H1 (cell line): ENCODE data around the gene EEF1AKMT2. TPM values are rescaled to one million over a fixed set of nuclear protein-coding genes. Genes with fewer than 3 reads are reported as not detected.

Source experiments
- CTCF ChIA-PET: fragments of 300-600 bp; sonication (Branson Sonifier 250); formaldehyde crosslinking; loops from one replicate; lab custom pipeline; 2021; ENCODE audit not compliant: partially characterized antibody; lab: Charles Lee
- POLR2A ChIA-PET: fragments of 300-600 bp; sonication (Branson Sonifier 250); formaldehyde crosslinking; loops from one replicate; lab custom pipeline; 2021; ENCODE audit warnings: inconsistent platforms; ENCODE audit not compliant: partially characterized antibody; lab: Charles Lee
- DNase-seq, 2 experiments: peaks; one replicate each; pipeline versions ENCODE4 v3.0.0 to v3.0.0-alpha.2; 2010 to 2022; ENCODE audit warnings: low spot score in 2 of 2, low read depth in 1 of 2, mixed read lengths in 1 of 2
- FAIRE-seq: peaks from 2 replicates; lab custom pipeline; 2011; peaks lifted over from hg19 to GRCh38; lab: Jason Lieb, UNC
- H2AFZ ChIP-seq: 2 replicates; pipeline ENCODE4 v1.8.1; 2012; ENCODE audit warnings: low read length, inconsistent platforms
- H2AK5ac ChIP-seq: 2 replicates; pipeline ENCODE4 v1.6.1; 2013; ENCODE audit warnings: low read depth, low read length
- H2BK120ac ChIP-seq: replicated peaks from 2 replicates; pipeline ENCODE3; 2013; ENCODE audit warnings: low read depth, low read length, inconsistent platforms
- H2BK12ac ChIP-seq: 2 replicates; pipeline ENCODE4 v1.6.1; 2013; ENCODE audit warnings: low read depth, low read length
- H2BK15ac ChIP-seq: 2 replicates; pipeline ENCODE4 v1.6.1; 2013; ENCODE audit warnings: low read length
- H2BK20ac ChIP-seq: 2 replicates; pipeline ENCODE4 v1.6.1; 2013; ENCODE audit warnings: low read length
- H2BK5ac ChIP-seq: 2 replicates; pipeline ENCODE4 v1.6.1; 2013; ENCODE audit warnings: low read depth, low read length
- H3K14ac ChIP-seq: 2 replicates; pipeline ENCODE4 v1.6.1; 2013; ENCODE audit warnings: inconsistent platforms; ENCODE audit not compliant: insufficient read length
- H3K18ac ChIP-seq: 2 replicates; pipeline ENCODE4 v1.6.1; 2013; ENCODE audit warnings: low read length; ENCODE audit errors: extremely low read depth
- H3K23ac ChIP-seq: 2 replicates; pipeline ENCODE4 v1.6.1; 2013; ENCODE audit warnings: inconsistent platforms; ENCODE audit not compliant: insufficient read length
- H3K23me2 ChIP-seq: 2 replicates; pipeline ENCODE4 v1.6.1; 2013; ENCODE audit warnings: low read depth, low read length
- H3K27ac ChIP-seq: 2 replicates; pipeline ENCODE4 v1.6.1; 2011; ENCODE audit warnings: low read depth, low read length, inconsistent platforms
- H3K27me3 ChIP-seq, 4 experiments: replicated peaks in 1 of 4; 1 replicate in 1 of 4; 2 replicates in 3 of 4; pipeline versions ENCODE4 v1.6.1 to v1.8.1; 2011 to 2013; ENCODE audit warnings: low read length in 3 of 4, mild to moderate bottlenecking in 3 of 4, inconsistent platforms in 2 of 4, mixed read lengths in 2 of 4, moderate library complexity in 1 of 4; ENCODE audit not compliant: control insufficient read depth in 3 of 4, insufficient read depth in 3 of 4; ENCODE audit errors: extremely low read depth in 1 of 4
- H3K36me3 ChIP-seq, 4 experiments: 2 replicates each; pipeline versions ENCODE4 v1.6.1 to v1.8.1; 2011 to 2013; ENCODE audit warnings: mild to moderate bottlenecking in 4 of 4, low read length in 3 of 4, moderate library complexity in 2 of 4, control low read depth in 1 of 4, inconsistent platforms in 1 of 4; ENCODE audit not compliant: insufficient read depth in 4 of 4, control insufficient read depth in 2 of 4
- H3K4ac ChIP-seq: replicated peaks from 2 replicates; pipeline ENCODE3; 2013; ENCODE audit warnings: low read length, low read depth, mixed read lengths, inconsistent platforms; ENCODE audit not compliant: insufficient read length
- H3K4me1 ChIP-seq, 4 experiments: replicated peaks in 1 of 4; 1 replicate in 1 of 4; 2 replicates in 3 of 4; pipeline versions ENCODE4 v1.6.1 to v1.8.1; 2011 to 2013; ENCODE audit warnings: low read length in 3 of 4, inconsistent platforms in 2 of 4, mixed read lengths in 1 of 4; ENCODE audit not compliant: insufficient read depth in 4 of 4, control insufficient read depth in 3 of 4
- H3K4me2 ChIP-seq, 2 experiments: 2 replicates each; pipeline versions ENCODE4 v1.6.1 to v1.8.1; 2011 to 2013; ENCODE audit warnings: low read depth in 2 of 2, low read length in 2 of 2, control low read depth in 1 of 2, inconsistent platforms in 1 of 2, mild to moderate bottlenecking in 1 of 2; ENCODE audit not compliant: insufficient read depth in 1 of 2
- H3K4me3 ChIP-seq, 4 experiments: fragments of 200-600, 300-600 bp in 1 of 4; sonication (generic), shearing (Covaris generic), sonication (Bioruptor Twin) in 1 of 4; 2 replicates each; pipeline versions ENCODE4 v1.5.1 to v1.8.1; 2011 to 2016; ENCODE audit warnings: low read length in 4 of 4, low read depth in 3 of 4, control low read depth in 2 of 4, inconsistent platforms in 2 of 4, mild to moderate bottlenecking in 2 of 4, mixed read lengths in 1 of 4, moderate library complexity in 1 of 4; ENCODE audit not compliant: insufficient read depth in 2 of 4; ENCODE audit errors: extremely low read depth in 1 of 4
- H3K56ac ChIP-seq: replicated peaks from 2 replicates; pipeline ENCODE3; 2013; ENCODE audit warnings: low read depth, mild to moderate bottlenecking, mixed read lengths, low read length, inconsistent platforms; ENCODE audit not compliant: insufficient read length
- H3K79me1 ChIP-seq: 2 replicates; pipeline ENCODE4 v1.6.1; 2013; ENCODE audit warnings: low read depth, low read length, control low read depth
- H3K79me2 ChIP-seq, 2 experiments: 2 replicates each; pipeline versions ENCODE4 v1.6.1 to v1.8.1; 2012 to 2013; ENCODE audit warnings: low read length in 2 of 2, mild to moderate bottlenecking in 2 of 2, inconsistent platforms in 1 of 2; ENCODE audit not compliant: insufficient read depth in 2 of 2, control insufficient read depth in 1 of 2
- H3K9ac ChIP-seq, 4 experiments: replicated peaks in 1 of 4; 1 replicate in 1 of 4; 2 replicates in 3 of 4; pipeline versions ENCODE4 v1.6.1 to v1.8.1; 2011 to 2013; ENCODE audit warnings: low read depth in 3 of 4, low read length in 3 of 4, control low read depth in 2 of 4, mild to moderate bottlenecking in 2 of 4, moderate library complexity in 2 of 4, inconsistent platforms in 1 of 4; ENCODE audit errors: extremely low read depth in 1 of 4
- H3K9me3 ChIP-seq, 2 experiments: 2 replicates each; pipeline versions ENCODE4 v1.6.1 to v1.8.1; 2012 to 2013; ENCODE audit warnings: mild to moderate bottlenecking in 2 of 2, moderate library complexity in 2 of 2, control low read depth in 1 of 2, inconsistent platforms in 1 of 2, low read depth in 1 of 2, low read length in 1 of 2, mixed read lengths in 1 of 2; ENCODE audit not compliant: insufficient read depth in 2 of 2
- H4K20me1 ChIP-seq, 2 experiments: replicated peaks in 1 of 2; 2 replicates each; pipeline versions ENCODE3 to v1.8.1; 2011 to 2013; ENCODE audit warnings: inconsistent platforms in 2 of 2, low read length in 2 of 2, mild to moderate bottlenecking in 1 of 2; ENCODE audit not compliant: insufficient read depth in 2 of 2, control insufficient read depth in 1 of 2
- H4K5ac ChIP-seq: 2 replicates; pipeline ENCODE4 v1.6.1; 2013; ENCODE audit warnings: low read length, low read depth, mixed read lengths, inconsistent platforms; ENCODE audit not compliant: insufficient read length
- H4K8ac ChIP-seq: 2 replicates; pipeline ENCODE4 v1.8.0; 2013; ENCODE audit warnings: mild to moderate bottlenecking, moderate library complexity, low read length, inconsistent platforms; ENCODE audit not compliant: insufficient read depth; ENCODE audit errors: extremely low read depth
- H4K91ac ChIP-seq: replicated peaks from 2 replicates; pipeline ENCODE3; 2013; ENCODE audit warnings: low read length, mixed read lengths, inconsistent platforms; ENCODE audit not compliant: insufficient read length
- ASH2L ChIP-seq: fragments of 200-600, 300-600 bp; sonication (generic); IDR thresholded peaks from one replicate; pipeline ENCODE4 v1.7.1; 2017; ENCODE audit warnings: low read length
- CTBP2 ChIP-seq: IDR thresholded peaks from 2 replicates; pipeline ENCODE4 v1.7.0; 2011; ENCODE audit warnings: borderline replicate concordance, mild to moderate bottlenecking, moderate library complexity, mixed read lengths, low read length; ENCODE audit not compliant: insufficient read depth, insufficient read length
- EZH2 ChIP-seq: fragments of 200-600 bp; sonication (generic); IDR thresholded peaks from 2 replicates; pipeline ENCODE4 v1.7.1; 2012; ENCODE audit warnings: low read depth, mild to moderate bottlenecking, moderate library complexity, low read length, inconsistent platforms; ENCODE audit not compliant: severe bottlenecking
- FOSL1 ChIP-seq: IDR thresholded peaks from 2 replicates; pipeline ENCODE4 v1.6.1; 2011; ENCODE audit warnings: mild to moderate bottlenecking, low read depth, low read length, moderate library complexity; ENCODE audit not compliant: insufficient read depth
- GTF2F1 ChIP-seq: IDR thresholded peaks from 2 replicates; pipeline ENCODE4 v1.6.1; 2012; ENCODE audit warnings: low read depth, low read length, improper control_type of control experiment, borderline replicate concordance
- JUN ChIP-seq: IDR thresholded peaks from 2 replicates; pipeline ENCODE4 v1.6.1; 2011; ENCODE audit warnings: low read depth, mild to moderate bottlenecking, improper control_type of control experiment, low read length
- NANOG ChIP-seq: IDR thresholded peaks from 2 replicates; pipeline ENCODE4 v1.6.1; 2011; ENCODE audit warnings: low read length, low read depth, mild to moderate bottlenecking, inconsistent platforms; ENCODE audit not compliant: insufficient read depth, poor library complexity, severe bottlenecking
- POLR2A ChIP-seq, 2 experiments: IDR thresholded peaks; 1 replicate in 1 of 2; 2 replicates in 1 of 2; pipeline ENCODE4 v1.6.1; 2011; ENCODE audit warnings: low read depth in 2 of 2, low read length in 2 of 2, mild to moderate bottlenecking in 2 of 2; ENCODE audit errors: control extremely low read depth in 1 of 2
- SAP30 ChIP-seq: fragments of 300-600 bp; sonication (generic); IDR thresholded peaks from 2 replicates; pipeline ENCODE4 v1.7.1; 2012; ENCODE audit warnings: low read length, moderate library complexity, mild to moderate bottlenecking, inconsistent platforms; ENCODE audit not compliant: insufficient read depth, insufficient replicate concordance
- SIX5 ChIP-seq: IDR thresholded peaks from 2 replicates; pipeline ENCODE4 v1.6.1; 2011; ENCODE audit warnings: mild to moderate bottlenecking, low read depth, low read length
- TAF7 ChIP-seq: optimal IDR thresholded peaks from 2 replicates; pipeline ENCODE3; 2011; ENCODE audit warnings: low read depth, mild to moderate bottlenecking, inconsistent platforms, low read length, moderate library complexity, borderline replicate concordance
- TEAD4 ChIP-seq: IDR thresholded peaks from 2 replicates; pipeline ENCODE4 v1.6.1; 2012; ENCODE audit warnings: low read depth, low read length, inconsistent platforms, mixed read lengths
- WGBS, 2 experiments: shearing (Covaris generic) in 1 of 2; methylation state at CpG; one replicate each; pipeline versions ENCODE4 v1.1.6 to v1.1.7; 2013 to 2015; ENCODE audit warnings: low lambda C conversion rate in 2 of 2, mixed read lengths in 2 of 2, inconsistent platforms in 1 of 2, low coverage in 1 of 2, missing lambda C conversion rate in 1 of 2; ENCODE audit not compliant: insufficient replicate concordance in 2 of 2, insufficient coverage in 1 of 2, insufficient read length in 1 of 2; ENCODE audit errors: extremely low coverage in 1 of 2, missing lambda C conversion rate in 1 of 2; 5-methylcytosine and 5-hydroxymethylcytosine counted together
- polyA plus RNA-seq, 7 experiments: library from polyadenylated mRNA; depleted of rRNA in 3 of 7; stranded (reverse) in 5 of 7; unstranded in 2 of 7; fragments of >200 nt in 5 of 7; fragments of 200-250 nt in 2 of 7; gene quantifications; 1 replicate in 5 of 7; 2 replicates in 1 of 7; 4 replicates in 1 of 7; pipeline versions ENCODE4 v1.2.1 to v1.2.3, GENCODE V29; 2011 to 2013; ENCODE audit warnings: missing spikeins in 2 of 7, mixed read lengths in 2 of 7
- total RNA-seq: library from RNA; stranded (reverse); fragmentation: NEBNext Ultra II Directional; extraction: Animal tissue kit (Norgen Biotek cat#: 25700); gene quantifications from 2 replicates; pipeline ENCODE4 v1.2.1, GENCODE V29; 2021

EEF1AKMT2 gene
- total and polyA plus RNA-seq, 2 of the 8 experiments (the other 6 are each of a cell fraction or from before 2014, with no cell fraction given): 9.8 to 26.8 TPM

DNA sequence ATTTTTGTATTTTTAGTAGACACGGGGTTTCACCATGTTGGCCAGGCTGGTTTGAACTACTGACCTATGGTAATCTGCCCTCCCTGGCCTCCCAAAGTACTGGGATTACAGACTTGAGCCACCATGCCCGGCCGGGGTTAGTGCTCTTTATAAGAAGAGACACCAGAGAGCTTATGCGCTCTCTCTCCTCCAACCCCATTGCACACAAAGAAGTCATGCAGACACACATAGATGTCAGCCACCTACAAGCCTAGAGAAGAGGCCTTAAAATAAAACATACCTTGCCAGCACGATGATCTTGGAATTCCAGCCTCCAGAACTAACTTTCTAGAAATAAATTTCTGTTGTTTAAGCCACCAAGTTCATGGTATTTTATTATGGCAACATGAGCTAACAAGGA lies 37.5 kb downstream of the EEF1AKMT2 start:
- POLR2A ChIA-PET: interaction anchor here (0.6 to 2.0 kb wide), 2 partner anchors 18 to 79 kb away, joined by 3 to 4 read pairs; no protein-coding TSS in a partner anchor
- Histone ChIP-seq H2BK120ac (no peak overlapping the region), H3K36me3 (peaks cover 0 to 9% (median 2%) of the 10 kb centered on the region in 4 experiments; a peak in 2 of 8 replicates), H3K9ac (no peak overlapping the region), H2AK5ac (no peak overlapping the region), H4K20me1 (no peaks in the 10 kb centered on the region), H3K56ac (no peak overlapping the region), H2BK5ac (no peak overlapping the region), H2BK20ac (no peak overlapping the region), H3K4me1 (peaks cover 0 to 10% (median 2%) of the 10 kb centered on the region in 4 experiments; a peak in 3 of 7 replicates), H4K91ac (no peak overlapping the region), H3K18ac (no peak overlapping the region), H2AFZ (no peak overlapping the region), H3K27ac (no peak overlapping the region), H4K5ac (no peak overlapping the region), H3K27me3 (no peaks in the 10 kb centered on the region), H2BK12ac (no peak overlapping the region), H3K4ac (no peak overlapping the region), H3K4me2 (no peak overlapping the region), H4K8ac (no peak overlapping the region), H3K9me3 (no peaks in the 10 kb centered on the region), H3K79me2 (no peaks in the 10 kb centered on the region), H3K23ac (no peak overlapping the region), H3K79me1 (no peaks in the 10 kb centered on the region), H3K23me2 (0 out of 2 replicates have a peak, but pooled peaks cover 4% of the 10 kb centered on the region), H3K14ac (no peak overlapping the region), H2BK15ac (no peak overlapping the region), H3K4me3 (no peak overlapping the region)
- TF ChIP-seq JUN (no peak), FOSL1 (no peak), TEAD4 (no peak), GTF2F1 (no peak), TAF7 (no peak), SAP30 (no peak), EZH2 (no peak), POLR2A (IDR thresholded peaks at IDR 0.05; ENCODE audit: control extremely low read depth in 1 of 2, low read depth in 2 of 2, low read length in 2 of 2) (no peak), NANOG (no peak), ASH2L (no peak), CTBP2 (no peak), SIX5 (no peak)
- WGBS, 2 experiments: 95% methylated on average over 5 of the region's 5 CpGs; no CpG with 5 or more reads in 1 of the 2 experiments
- CTCF ChIA-PET: interaction anchor here (1.2 to 4.1 kb wide), 5 partner anchors 8 to 220 kb away, joined by 3 to 21 read pairs (median 4); no protein-coding TSS in a partner anchor
- DNase-seq (no peak), FAIRE-seq (no peak)
